Measurements from ENCODE around the gene SLC35G3. TPM values are rescaled to one million over a fixed set of nuclear protein-coding genes. Genes with fewer than 3 reads are reported as not detected.

The SLC35G3 gene
- total RNA-seq, 2 donors from 2014 or later, result not detected

GRCh38 chr17:35163886-35164285 is 30.3 kb downstream of the SLC35G3 start:
- H3K9me3 ChIP-seq, result no peaks in the 10 kb centered on the region
- no peak for TF ChIP-seq CTCF (IDR thresholded peaks at IDR 0.05)
- no peaks in the 10 kb centered on the region for H3K27me3 ChIP-seq
- no peak for DNase-seq
- H3K4me3 ChIP-seq, result no peak overlapping the region
- no peaks in the 10 kb centered on the region for H3K36me3 ChIP-seq
- H3K9ac ChIP-seq (ENCODE audit: low read depth in 2 of 2, low read length in 2 of 2), result no peak overlapping the region
- no peak overlapping the region for H3K27ac ChIP-seq
- intact Hi-C loops (cut with DNase I), result no loop called here
- H3K4me1 ChIP-seq, result no peaks in the 10 kb centered on the region

GRCh38 chr17:35162755-35163154 is 31.4 kb downstream of the SLC35G3 start:
- Histone ChIP-seq H3K36me3 (no peaks in the 10 kb centered on the region), H3K27ac (no peak overlapping the region), H3K27me3 (no peaks in the 10 kb centered on the region), H3K9me3 (no peaks in the 10 kb centered on the region), H3K4me3 (no peak overlapping the region), H3K4me1 (no peaks in the 10 kb centered on the region), H3K9ac (ENCODE audit: low read depth in 2 of 2, low read length in 2 of 2) (no peak overlapping the region)
- no peak for TF ChIP-seq CTCF (IDR thresholded peaks at IDR 0.05)
- no peak for DNase-seq
- intact Hi-C loops (cut with DNase I), result no loop called here

DNA sequence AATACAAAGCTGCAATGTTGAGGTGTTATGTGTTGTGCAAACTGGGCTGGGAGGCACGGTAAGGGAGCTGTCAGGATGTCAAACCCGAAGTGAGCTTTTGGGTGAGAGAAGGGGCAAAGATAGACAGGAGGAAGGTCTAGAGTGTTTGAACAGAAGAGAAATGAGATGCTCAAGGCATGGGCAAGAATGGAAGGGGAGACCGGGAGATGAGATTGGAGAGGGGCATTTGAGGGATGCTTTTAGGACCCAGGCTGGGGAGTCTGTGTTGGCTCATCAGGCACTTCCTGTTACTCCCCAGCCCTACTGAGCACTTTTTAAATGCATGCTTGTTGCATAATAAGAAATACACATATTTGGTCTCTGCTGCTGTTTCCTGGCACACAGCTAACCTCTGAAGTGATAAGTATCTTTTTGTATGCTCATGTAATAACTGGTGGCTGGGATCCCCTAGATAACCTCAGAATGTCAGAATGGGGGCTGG is 32.9 kb downstream of the SLC35G3 start:
- H3K4me3 ChIP-seq, result no peak overlapping the region
- intact Hi-C loops (cut with DNase I), result no loop called here
- no peak overlapping the region for H3K9ac ChIP-seq (ENCODE audit: low read depth in 2 of 2, low read length in 2 of 2)
- no peak for DNase-seq
- H3K9me3 ChIP-seq, result no peaks in the 10 kb centered on the region
- H3K36me3 ChIP-seq, result no peaks in the 10 kb centered on the region
- H3K27ac ChIP-seq, result no peak overlapping the region
- no peaks in the 10 kb centered on the region for H3K27me3 ChIP-seq
- no peaks in the 10 kb centered on the region for H3K4me1 ChIP-seq
- no peak for TF ChIP-seq CTCF (IDR thresholded peaks at IDR 0.05)

DNA sequence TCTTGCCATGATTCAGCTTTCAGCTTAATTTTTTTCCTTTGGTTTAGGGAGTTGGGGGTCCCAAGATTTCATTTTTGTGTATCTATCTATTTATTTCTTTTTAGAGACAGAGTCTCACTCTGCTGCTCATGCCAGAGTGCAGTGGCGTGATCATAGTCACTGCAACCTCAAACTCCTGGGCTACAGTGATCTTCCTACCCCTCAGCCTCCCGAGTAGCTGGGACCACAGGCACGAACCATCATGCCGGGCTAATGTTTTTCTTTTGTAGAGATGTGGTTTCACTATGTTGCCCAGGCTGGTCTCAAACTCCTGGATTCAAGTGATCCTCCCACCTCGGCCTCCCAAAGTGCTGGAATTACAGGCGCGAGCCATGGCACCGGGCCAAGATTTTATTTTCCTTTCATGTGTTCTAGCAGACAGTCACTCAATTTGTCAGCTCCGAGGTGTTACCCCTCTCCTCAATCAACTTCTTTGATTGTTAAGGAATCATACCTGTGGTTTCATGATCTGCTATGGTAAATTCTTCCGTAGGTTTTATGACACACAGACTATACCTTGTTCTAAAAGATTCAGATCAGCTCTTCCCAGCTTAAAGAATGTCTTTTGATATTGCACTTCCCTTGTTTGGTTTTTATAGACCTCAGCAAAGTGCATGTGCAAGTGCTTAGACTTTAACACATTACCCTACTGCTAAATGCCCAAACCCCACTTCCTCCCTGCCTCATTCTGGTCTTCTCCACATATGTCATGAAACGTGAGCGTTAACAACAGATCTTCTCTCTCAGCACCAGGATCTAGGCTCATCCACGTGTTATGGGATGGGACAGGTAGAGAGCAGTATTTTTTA is 33.6 kb downstream of the SLC35G3 start:
- DNase-seq, result no peak
- Histone ChIP-seq H3K27me3 (no peaks in the 10 kb centered on the region), H3K9ac (ENCODE audit: low read depth in 2 of 2, low read length in 2 of 2) (no peak overlapping the region), H3K4me1 (no peaks in the 10 kb centered on the region), H3K36me3 (no peaks in the 10 kb centered on the region), H3K9me3 (no peaks in the 10 kb centered on the region), H3K4me3 (no peak overlapping the region), H3K27ac (no peak overlapping the region)
- no peak for TF ChIP-seq CTCF (IDR thresholded peaks at IDR 0.05)
- intact Hi-C loops (cut with DNase I), result no loop called here

- intact Hi-C loops (cut with DNase I), result no loop called here
- no peaks in the 10 kb centered on the region for H3K36me3 ChIP-seq
- H3K9ac ChIP-seq (ENCODE audit: low read depth in 2 of 2, low read length in 2 of 2), result no peak overlapping the region
- no peaks in the 10 kb centered on the region for H3K27me3 ChIP-seq
- no peak for TF ChIP-seq CTCF (IDR thresholded peaks at IDR 0.05)
- no peak for DNase-seq
- no peaks in the 10 kb centered on the region for H3K9me3 ChIP-seq
- H3K4me3 ChIP-seq, result no peak overlapping the region
- no peak overlapping the region for H3K27ac ChIP-seq
- no peaks in the 10 kb centered on the region for H3K4me1 ChIP-seq
These were observed 34.3 kb downstream of the SLC35G3 start for GRCh38 chr17:35159940-35160339.
